HFF-Myc (cell line): ENCODE data around the gene AK4.
"Not testable (repeated sequence)": the region's sequence is repeated elsewhere in the genome, so short reads cannot be mapped to it uniquely, and the experiment has no call there.

Source experiments
- DNase-seq: peaks from one replicate; pipeline ENCODE4 v3.0.0-alpha.2; 2011; ENCODE audit warnings: low read depth; ENCODE audit errors: extremely low read depth
- H3K4me3 ChIP-seq: replicated peaks from 2 replicates; pipeline ENCODE4 v1.5.1; 2011; ENCODE audit warnings: low read depth, mild to moderate bottlenecking, control low read depth, low read length
- CTCF ChIP-seq: IDR thresholded peaks from 2 replicates; pipeline ENCODE4 v1.5.1; 2012; ENCODE audit warnings: mild to moderate bottlenecking, low read depth, low read length, control low read depth; ENCODE audit errors: missing control alignments

The AK4 gene

GRCh38 chr1:65113298-65113697, 34.7 kb upstream of the AK4 start:
- no peak overlapping the region for H3K4me3 ChIP-seq
- no peak for TF ChIP-seq CTCF
- no peak for DNase-seq

GRCh38 chr1:65114322-65114721, 33.7 kb upstream of the AK4 start:
- DNase-seq: no peak
- TF ChIP-seq CTCF: no peak
- no peak overlapping the region for H3K4me3 ChIP-seq

GRCh38 chr1:65119951-65120350, 28.1 kb upstream of the AK4 start:
- TF ChIP-seq CTCF: no peak
- DNase-seq: no peak

GRCh38 chr1:65129104-65129503, 18.9 kb upstream of the AK4 start:
- DNase-seq: not testable (repeated sequence)

More at GRCh38 chr1:65119951-65120350, 28.1 kb upstream of the AK4 start:
- no peak overlapping the region for H3K4me3 ChIP-seq

GRCh38 chr1:65138524-65138923, 9.5 kb upstream of the AK4 start:
- TF ChIP-seq CTCF: no peak
- H3K4me3 ChIP-seq: no peak overlapping the region
- no peak for DNase-seq

More at GRCh38 chr1:65129104-65129503, 18.9 kb upstream of the AK4 start:
- H3K4me3 ChIP-seq: not testable (repeated sequence)

GRCh38 chr1:65139793-65140192, 8.2 kb upstream of the AK4 start:
- H3K4me3 ChIP-seq, DNase-seq: not testable (repeated sequence)

GRCh38 chr1:65141394-65141793, 6.6 kb upstream of the AK4 start:
- peak; percentile 63 for DNase-seq
- TF ChIP-seq CTCF: no peak
- no peak overlapping the region for H3K4me3 ChIP-seq

GRCh38 chr1:65141918-65142317, 6.1 kb upstream of the AK4 start:
- no peak overlapping the region for H3K4me3 ChIP-seq
- DNase-seq: no peak
- no peak for TF ChIP-seq CTCF

GRCh38 chr1:65143112-65143658, 4.8 kb upstream of the AK4 start:
- not testable (repeated sequence) for DNase-seq, H3K4me3 ChIP-seq
